WTC11 (cell line): Measurements from ENCODE around the gene ACOXL. TPM values are rescaled to one million over a fixed set of nuclear protein-coding genes. Genes with fewer than 3 reads are reported as not detected.

Source experiments
- ATAC-seq: fragments of 200-7000 bp; cut with Tn5 transposase; 2 replicates; pipeline ENCODE4 v1.10.0; 2021; ENCODE audit warnings: mild to moderate bottlenecking, moderate library complexity
- CTCF ChIA-PET: fragments of 300-600 bp; sonication (Branson Sonifier 250); formaldehyde crosslinking; loops from one replicate; lab custom pipeline; 2021; ENCODE audit warnings: antibody characterized with exemption; lab: Charles Lee
- POLR2A ChIA-PET: fragments of 350-600 bp; sonication (Branson Sonifier 250); formaldehyde crosslinking; loops from one replicate; lab custom pipeline; 2021; ENCODE audit warnings: antibody characterized with exemption; lab: Charles Lee
- DNase-seq: peaks from one replicate; pipeline ENCODE4 v3.0.0; 2021; ENCODE audit warnings: low spot score
- H3K27ac Mint-ChIP-seq: 2 replicates; pipeline ENCODE4 v1.8.0; 2021; ENCODE audit warnings: mixed read lengths
- H3K27me3 Mint-ChIP-seq: 2 replicates; pipeline ENCODE4 v1.8.0; 2021; ENCODE audit warnings: low read depth, mild to moderate bottlenecking, moderate library complexity, mixed read lengths
- H3K36me3 Mint-ChIP-seq: 2 replicates; pipeline ENCODE4 v1.8.0; 2021; ENCODE audit warnings: mixed read lengths
- H3K4me1 Mint-ChIP-seq: 2 replicates; pipeline ENCODE4 v1.8.0; 2022; ENCODE audit warnings: mixed read lengths
- H3K4me3 Mint-ChIP-seq: 2 replicates; pipeline ENCODE4 v1.8.0; 2021; ENCODE audit warnings: mild to moderate bottlenecking, moderate library complexity, mixed read lengths
- H3K9me3 Mint-ChIP-seq: 2 replicates; pipeline ENCODE4 v1.8.0; 2021; ENCODE audit warnings: mixed read lengths
- CREB1 ChIP-seq: sonication (generic); formaldehyde crosslinking; IDR thresholded peaks from 2 replicates; pipeline ENCODE4 v1.8.0; 2023; ENCODE audit warnings: mild to moderate bottlenecking, missing genetic modification reagents
- GRHL2 ChIP-seq: fragments of 250-450 bp; sonication (Bioruptor Pico); IDR thresholded peaks from 2 replicates; pipeline ENCODE4 v1.8.0; 2022; ENCODE audit warnings: mild to moderate bottlenecking, moderate library complexity; ENCODE audit not compliant: insufficient replicate concordance, severe bottlenecking
- NFYB ChIP-seq: sonication (generic); formaldehyde crosslinking; conservative IDR thresholded peaks from 2 replicates; pipeline ENCODE4 v1.8.0; 2022; ENCODE audit warnings: low read depth, missing genetic modification reagents
- NR1H2 ChIP-seq: sonication (generic); formaldehyde crosslinking; IDR thresholded peaks from 2 replicates; pipeline ENCODE4 v1.9.0; 2021; ENCODE audit warnings: mild to moderate bottlenecking, moderate library complexity, missing genetic modification reagents
- NR2C2 ChIP-seq: sonication (generic); formaldehyde crosslinking; IDR thresholded peaks from 2 replicates; pipeline ENCODE4 v1.8.0; 2022; ENCODE audit warnings: mild to moderate bottlenecking, missing genetic modification reagents
- OVOL2 ChIP-seq: fragments of 250-450 bp; sonication (Bioruptor Pico); IDR thresholded peaks from 2 replicates; pipeline ENCODE4 v1.9.0; 2021; ENCODE audit warnings: mild to moderate bottlenecking, borderline replicate concordance
- SMAD3 ChIP-seq: sonication (generic); formaldehyde crosslinking; IDR thresholded peaks from 2 replicates; pipeline ENCODE4 v1.8.0; 2022; ENCODE audit warnings: missing genetic modification reagents, mild to moderate bottlenecking, borderline replicate concordance
- SMAD4 ChIP-seq: sonication (generic); formaldehyde crosslinking; IDR thresholded peaks from 2 replicates; pipeline ENCODE4 v1.8.0; 2022; ENCODE audit warnings: mild to moderate bottlenecking, missing genetic modification reagents
- ZBTB21 ChIP-seq: sonication (generic); formaldehyde crosslinking; IDR thresholded peaks from 2 replicates; pipeline ENCODE4 v1.8.1; 2023; ENCODE audit warnings: mild to moderate bottlenecking, missing genetic modification reagents, borderline replicate concordance
- ZNF396 ChIP-seq: fragments of 250-450 bp; sonication (Bioruptor Pico); IDR thresholded peaks from 2 replicates; pipeline ENCODE4 v1.8.0; 2021; ENCODE audit warnings: mild to moderate bottlenecking, moderate library complexity, borderline replicate concordance
- total RNA-seq: library from RNA; stranded (reverse); gene quantifications from 3 replicates; pipeline ENCODE4 v1.2.3, GENCODE V29; 2021
- TF ChIP-seq, protein P1 (sequence below): sonication (generic); formaldehyde crosslinking; IDR thresholded peaks from 2 replicates; pipeline ENCODE4 v1.8.1; 2023; ENCODE audit warnings: mild to moderate bottlenecking, missing genetic modification reagents, moderate library complexity
- TF ChIP-seq, protein P2 (sequence below): sonication (generic); formaldehyde crosslinking; IDR thresholded peaks from 2 replicates; pipeline ENCODE4 v1.8.1; 2023; ENCODE audit warnings: mild to moderate bottlenecking, missing genetic modification reagents, borderline replicate concordance
- TF ChIP-seq, protein P3 (sequence below): fragments of 250-450 bp; sonication (Bioruptor Pico); IDR thresholded peaks from 2 replicates; pipeline ENCODE4 v1.9.0; 2021; ENCODE audit warnings: mild to moderate bottlenecking
- TF ChIP-seq, protein P4 (sequence below): sonication (generic); formaldehyde crosslinking; IDR thresholded peaks from 2 replicates; pipeline ENCODE4 v1.8.1; 2022; ENCODE audit warnings: low read depth, mild to moderate bottlenecking, moderate library complexity, missing genetic modification reagents, borderline replicate concordance
- TF ChIP-seq, protein P5 (sequence below): sonication (generic); formaldehyde crosslinking; IDR thresholded peaks from 2 replicates; pipeline ENCODE4 v1.8.0; 2022; ENCODE audit warnings: missing genetic modification reagents
- TF ChIP-seq, protein P6 (sequence below): sonication (generic); formaldehyde crosslinking; IDR thresholded peaks from 2 replicates; pipeline ENCODE4 v1.8.0; 2023; ENCODE audit warnings: missing genetic modification reagents
- TF ChIP-seq, protein P7 (sequence below): fragments of 250-450 bp; sonication (Bioruptor Pico); IDR thresholded peaks from 2 replicates; pipeline ENCODE4 v1.8.0; 2021; ENCODE audit warnings: mild to moderate bottlenecking
- TF ChIP-seq, protein P8 (sequence below): fragments of 250-450 bp; sonication (Bioruptor Pico); IDR thresholded peaks from 2 replicates; pipeline ENCODE4 v1.9.0; 2021; ENCODE audit warnings: mild to moderate bottlenecking

ACOXL gene
- total RNA-seq, 1 experiment from 2014 or later = 14.9 TPM

DNA sequence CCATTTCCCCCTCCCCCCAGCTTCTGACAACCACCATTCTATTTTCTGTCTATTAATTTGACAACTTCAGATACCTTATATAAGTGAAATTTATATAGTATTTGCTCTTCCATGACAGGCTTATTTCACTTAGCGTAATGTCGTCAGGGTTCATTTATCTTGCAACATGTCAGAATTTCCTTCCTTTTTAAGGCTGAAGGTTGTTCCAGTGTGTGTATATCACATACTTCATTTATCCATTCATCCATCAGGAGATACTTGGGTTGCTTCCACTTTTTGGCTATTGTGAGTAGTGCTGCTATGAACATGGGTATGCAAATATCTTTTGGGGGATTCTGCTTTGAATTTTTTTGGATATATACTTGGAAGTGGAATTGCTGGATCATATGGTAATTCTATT is 395.7 kb downstream of the ACOXL start:
- ATAC-seq (no peak), DNase-seq (no peak)
- peaks cover 67% of the 10 kb centered on the region for H3K36me3 Mint-ChIP-seq
- CTCF ChIA-PET = interaction anchor here (0.7 kb wide), 1 partner anchor 11 kb away, joined by 3 read pairs; no protein-coding TSS in a partner anchor
- no peak overlapping the region for H3K27ac Mint-ChIP-seq
- H3K27me3 Mint-ChIP-seq = no peaks in the 10 kb centered on the region
- H3K9me3 Mint-ChIP-seq = no peaks in the 10 kb centered on the region
- H3K4me1 Mint-ChIP-seq = peaks cover 14% of the 10 kb centered on the region; the same call in 1 of the 2 replicates
- POLR2A ChIA-PET = no interaction called here
- TF ChIP-seq, protein P1, sequence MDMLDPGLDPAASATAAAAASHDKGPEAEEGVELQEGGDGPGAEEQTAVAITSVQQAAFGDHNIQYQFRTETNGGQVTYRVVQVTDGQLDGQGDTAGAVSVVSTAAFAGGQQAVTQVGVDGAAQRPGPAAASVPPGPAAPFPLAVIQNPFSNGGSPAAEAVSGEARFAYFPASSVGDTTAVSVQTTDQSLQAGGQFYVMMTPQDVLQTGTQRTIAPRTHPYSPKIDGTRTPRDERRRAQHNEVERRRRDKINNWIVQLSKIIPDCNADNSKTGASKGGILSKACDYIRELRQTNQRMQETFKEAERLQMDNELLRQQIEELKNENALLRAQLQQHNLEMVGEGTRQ (CRISPR knock-in tag) = no peak
- H3K4me3 Mint-ChIP-seq = no peak overlapping the region

DNA sequence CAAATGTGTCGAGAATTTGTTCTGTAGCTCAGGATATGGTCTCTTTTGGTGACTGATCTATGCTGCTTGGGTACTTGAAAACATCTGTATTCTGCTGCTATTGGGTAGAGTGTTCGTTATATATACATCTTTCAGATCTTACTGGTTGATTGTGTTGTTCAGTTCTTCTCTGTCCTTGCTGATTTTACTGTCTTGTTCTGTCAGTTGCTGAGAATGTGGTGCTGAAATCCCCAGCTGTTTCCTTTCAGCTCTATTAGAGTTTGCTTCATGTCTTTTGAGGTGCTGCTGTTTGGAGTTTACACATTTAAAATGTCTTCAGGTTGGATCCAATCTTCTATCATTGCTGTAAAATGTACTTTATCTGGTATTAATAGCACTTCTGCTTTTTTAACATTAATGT is 401.2 kb downstream of the ACOXL start:
- ChIA-PET CTCF (interaction anchor here (1.0 to 1.5 kb wide), 3 partner anchors 13 to 109 kb away, joined by 3 to 6 read pairs (median 3); partner anchors contain the start of gene BCL2L11), POLR2A (interaction anchor here (1.4 kb wide), 1 partner anchor 13 kb away, joined by 5 read pairs; the partner anchor contains the start of gene BCL2L11)
- peaks cover 26% of the 10 kb centered on the region for H3K36me3 Mint-ChIP-seq
- H3K9me3 Mint-ChIP-seq = no peaks in the 10 kb centered on the region
- H3K4me1 Mint-ChIP-seq = peaks cover 18% of the 10 kb centered on the region
- ATAC-seq = no peak
- DNase-seq = no peak
- H3K27ac Mint-ChIP-seq = no peak overlapping the region; the same call in 1 of the 2 replicates
- no peak overlapping the region for H3K4me3 Mint-ChIP-seq
- no peaks in the 10 kb centered on the region for H3K27me3 Mint-ChIP-seq
- no peak for TF ChIP-seq OVOL2 (CRISPR knock-in tag)
- TF ChIP-seq ZBTB21 = no peak
- TF ChIP-seq, protein P2, sequence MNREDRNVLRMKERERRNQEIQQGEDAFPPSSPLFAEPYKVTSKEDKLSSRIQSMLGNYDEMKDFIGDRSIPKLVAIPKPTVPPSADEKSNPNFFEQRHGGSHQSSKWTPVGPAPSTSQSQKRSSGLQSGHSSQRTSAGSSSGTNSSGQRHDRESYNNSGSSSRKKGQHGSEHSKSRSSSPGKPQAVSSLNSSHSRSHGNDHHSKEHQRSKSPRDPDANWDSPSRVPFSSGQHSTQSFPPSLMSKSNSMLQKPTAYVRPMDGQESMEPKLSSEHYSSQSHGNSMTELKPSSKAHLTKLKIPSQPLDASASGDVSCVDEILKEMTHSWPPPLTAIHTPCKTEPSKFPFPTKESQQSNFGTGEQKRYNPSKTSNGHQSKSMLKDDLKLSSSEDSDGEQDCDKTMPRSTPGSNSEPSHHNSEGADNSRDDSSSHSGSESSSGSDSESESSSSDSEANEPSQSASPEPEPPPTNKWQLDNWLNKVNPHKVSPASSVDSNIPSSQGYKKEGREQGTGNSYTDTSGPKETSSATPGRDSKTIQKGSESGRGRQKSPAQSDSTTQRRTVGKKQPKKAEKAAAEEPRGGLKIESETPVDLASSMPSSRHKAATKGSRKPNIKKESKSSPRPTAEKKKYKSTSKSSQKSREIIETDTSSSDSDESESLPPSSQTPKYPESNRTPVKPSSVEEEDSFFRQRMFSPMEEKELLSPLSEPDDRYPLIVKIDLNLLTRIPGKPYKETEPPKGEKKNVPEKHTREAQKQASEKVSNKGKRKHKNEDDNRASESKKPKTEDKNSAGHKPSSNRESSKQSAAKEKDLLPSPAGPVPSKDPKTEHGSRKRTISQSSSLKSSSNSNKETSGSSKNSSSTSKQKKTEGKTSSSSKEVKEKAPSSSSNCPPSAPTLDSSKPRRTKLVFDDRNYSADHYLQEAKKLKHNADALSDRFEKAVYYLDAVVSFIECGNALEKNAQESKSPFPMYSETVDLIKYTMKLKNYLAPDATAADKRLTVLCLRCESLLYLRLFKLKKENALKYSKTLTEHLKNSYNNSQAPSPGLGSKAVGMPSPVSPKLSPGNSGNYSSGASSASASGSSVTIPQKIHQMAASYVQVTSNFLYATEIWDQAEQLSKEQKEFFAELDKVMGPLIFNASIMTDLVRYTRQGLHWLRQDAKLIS (CRISPR knock-in tag) = no peak
- TF ChIP-seq, protein P3, sequence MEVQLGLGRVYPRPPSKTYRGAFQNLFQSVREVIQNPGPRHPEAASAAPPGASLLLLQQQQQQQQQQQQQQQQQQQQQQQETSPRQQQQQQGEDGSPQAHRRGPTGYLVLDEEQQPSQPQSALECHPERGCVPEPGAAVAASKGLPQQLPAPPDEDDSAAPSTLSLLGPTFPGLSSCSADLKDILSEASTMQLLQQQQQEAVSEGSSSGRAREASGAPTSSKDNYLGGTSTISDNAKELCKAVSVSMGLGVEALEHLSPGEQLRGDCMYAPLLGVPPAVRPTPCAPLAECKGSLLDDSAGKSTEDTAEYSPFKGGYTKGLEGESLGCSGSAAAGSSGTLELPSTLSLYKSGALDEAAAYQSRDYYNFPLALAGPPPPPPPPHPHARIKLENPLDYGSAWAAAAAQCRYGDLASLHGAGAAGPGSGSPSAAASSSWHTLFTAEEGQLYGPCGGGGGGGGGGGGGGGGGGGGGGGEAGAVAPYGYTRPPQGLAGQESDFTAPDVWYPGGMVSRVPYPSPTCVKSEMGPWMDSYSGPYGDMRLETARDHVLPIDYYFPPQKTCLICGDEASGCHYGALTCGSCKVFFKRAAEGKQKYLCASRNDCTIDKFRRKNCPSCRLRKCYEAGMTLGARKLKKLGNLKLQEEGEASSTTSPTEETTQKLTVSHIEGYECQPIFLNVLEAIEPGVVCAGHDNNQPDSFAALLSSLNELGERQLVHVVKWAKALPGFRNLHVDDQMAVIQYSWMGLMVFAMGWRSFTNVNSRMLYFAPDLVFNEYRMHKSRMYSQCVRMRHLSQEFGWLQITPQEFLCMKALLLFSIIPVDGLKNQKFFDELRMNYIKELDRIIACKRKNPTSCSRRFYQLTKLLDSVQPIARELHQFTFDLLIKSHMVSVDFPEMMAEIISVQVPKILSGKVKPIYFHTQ (CRISPR knock-in tag) = no peak
- TF ChIP-seq, protein P4, sequence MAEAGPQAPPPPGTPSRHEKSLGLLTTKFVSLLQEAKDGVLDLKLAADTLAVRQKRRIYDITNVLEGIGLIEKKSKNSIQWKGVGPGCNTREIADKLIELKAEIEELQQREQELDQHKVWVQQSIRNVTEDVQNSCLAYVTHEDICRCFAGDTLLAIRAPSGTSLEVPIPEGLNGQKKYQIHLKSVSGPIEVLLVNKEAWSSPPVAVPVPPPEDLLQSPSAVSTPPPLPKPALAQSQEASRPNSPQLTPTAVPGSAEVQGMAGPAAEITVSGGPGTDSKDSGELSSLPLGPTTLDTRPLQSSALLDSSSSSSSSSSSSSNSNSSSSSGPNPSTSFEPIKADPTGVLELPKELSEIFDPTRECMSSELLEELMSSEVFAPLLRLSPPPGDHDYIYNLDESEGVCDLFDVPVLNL (CRISPR knock-in tag) = no peak
- no peak for TF ChIP-seq GRHL2 (CRISPR knock-in tag)
- no peak for TF ChIP-seq SMAD4 (CRISPR knock-in tag)
- TF ChIP-seq ZNF396 (CRISPR knock-in tag) = no peak
- no peak for TF ChIP-seq CREB1 (CRISPR knock-in tag)
- TF ChIP-seq, protein P5, sequence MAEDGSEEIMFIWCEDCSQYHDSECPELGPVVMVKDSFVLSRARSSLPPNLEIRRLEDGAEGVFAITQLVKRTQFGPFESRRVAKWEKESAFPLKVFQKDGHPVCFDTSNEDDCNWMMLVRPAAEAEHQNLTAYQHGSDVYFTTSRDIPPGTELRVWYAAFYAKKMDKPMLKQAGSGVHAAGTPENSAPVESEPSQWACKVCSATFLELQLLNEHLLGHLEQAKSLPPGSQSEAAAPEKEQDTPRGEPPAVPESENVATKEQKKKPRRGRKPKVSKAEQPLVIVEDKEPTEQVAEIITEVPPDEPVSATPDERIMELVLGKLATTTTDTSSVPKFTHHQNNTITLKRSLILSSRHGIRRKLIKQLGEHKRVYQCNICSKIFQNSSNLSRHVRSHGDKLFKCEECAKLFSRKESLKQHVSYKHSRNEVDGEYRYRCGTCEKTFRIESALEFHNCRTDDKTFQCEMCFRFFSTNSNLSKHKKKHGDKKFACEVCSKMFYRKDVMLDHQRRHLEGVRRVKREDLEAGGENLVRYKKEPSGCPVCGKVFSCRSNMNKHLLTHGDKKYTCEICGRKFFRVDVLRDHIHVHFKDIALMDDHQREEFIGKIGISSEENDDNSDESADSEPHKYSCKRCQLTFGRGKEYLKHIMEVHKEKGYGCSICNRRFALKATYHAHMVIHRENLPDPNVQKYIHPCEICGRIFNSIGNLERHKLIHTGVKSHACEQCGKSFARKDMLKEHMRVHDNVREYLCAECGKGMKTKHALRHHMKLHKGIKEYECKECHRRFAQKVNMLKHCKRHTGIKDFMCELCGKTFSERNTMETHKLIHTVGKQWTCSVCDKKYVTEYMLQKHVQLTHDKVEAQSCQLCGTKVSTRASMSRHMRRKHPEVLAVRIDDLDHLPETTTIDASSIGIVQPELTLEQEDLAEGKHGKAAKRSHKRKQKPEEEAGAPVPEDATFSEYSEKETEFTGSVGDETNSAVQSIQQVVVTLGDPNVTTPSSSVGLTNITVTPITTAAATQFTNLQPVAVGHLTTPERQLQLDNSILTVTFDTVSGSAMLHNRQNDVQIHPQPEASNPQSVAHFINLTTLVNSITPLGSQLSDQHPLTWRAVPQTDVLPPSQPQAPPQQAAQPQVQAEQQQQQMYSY (CRISPR knock-in tag) = no peak
- TF ChIP-seq, protein P6, sequence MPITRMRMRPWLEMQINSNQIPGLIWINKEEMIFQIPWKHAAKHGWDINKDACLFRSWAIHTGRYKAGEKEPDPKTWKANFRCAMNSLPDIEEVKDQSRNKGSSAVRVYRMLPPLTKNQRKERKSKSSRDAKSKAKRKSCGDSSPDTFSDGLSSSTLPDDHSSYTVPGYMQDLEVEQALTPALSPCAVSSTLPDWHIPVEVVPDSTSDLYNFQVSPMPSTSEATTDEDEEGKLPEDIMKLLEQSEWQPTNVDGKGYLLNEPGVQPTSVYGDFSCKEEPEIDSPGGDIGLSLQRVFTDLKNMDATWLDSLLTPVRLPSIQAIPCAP (CRISPR knock-in tag) = no peak
- TF ChIP-seq NR1H2 (CRISPR knock-in tag) = no peak
- TF ChIP-seq, protein P7, sequence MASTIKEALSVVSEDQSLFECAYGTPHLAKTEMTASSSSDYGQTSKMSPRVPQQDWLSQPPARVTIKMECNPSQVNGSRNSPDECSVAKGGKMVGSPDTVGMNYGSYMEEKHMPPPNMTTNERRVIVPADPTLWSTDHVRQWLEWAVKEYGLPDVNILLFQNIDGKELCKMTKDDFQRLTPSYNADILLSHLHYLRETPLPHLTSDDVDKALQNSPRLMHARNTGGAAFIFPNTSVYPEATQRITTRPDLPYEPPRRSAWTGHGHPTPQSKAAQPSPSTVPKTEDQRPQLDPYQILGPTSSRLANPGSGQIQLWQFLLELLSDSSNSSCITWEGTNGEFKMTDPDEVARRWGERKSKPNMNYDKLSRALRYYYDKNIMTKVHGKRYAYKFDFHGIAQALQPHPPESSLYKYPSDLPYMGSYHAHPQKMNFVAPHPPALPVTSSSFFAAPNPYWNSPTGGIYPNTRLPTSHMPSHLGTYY (CRISPR knock-in tag) = no peak
- TF ChIP-seq NFYB (CRISPR knock-in tag) = no peak
- TF ChIP-seq SMAD3 (CRISPR knock-in tag) = no peak
- TF ChIP-seq, protein P8, sequence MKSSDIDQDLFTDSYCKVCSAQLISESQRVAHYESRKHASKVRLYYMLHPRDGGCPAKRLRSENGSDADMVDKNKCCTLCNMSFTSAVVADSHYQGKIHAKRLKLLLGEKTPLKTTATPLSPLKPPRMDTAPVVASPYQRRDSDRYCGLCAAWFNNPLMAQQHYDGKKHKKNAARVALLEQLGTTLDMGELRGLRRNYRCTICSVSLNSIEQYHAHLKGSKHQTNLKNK (CRISPR knock-in tag) = no peak
- no peak for TF ChIP-seq NR2C2
